ENCODE measurements around the gene HIGD1A. TPM values are rescaled to one million over a fixed set of nuclear protein-coding genes. Genes with fewer than 3 reads are reported as not detected.

The HIGD1A gene
- total and polyA plus RNA-seq, 9 of the 15 experiments (the other 6 are each of a cell fraction or from before 2014, with no cell fraction given): 165 to 1,185 (median 333) TPM

GRCh38 chr3:42802876-42803413 lies 1.3 kb downstream of the HIGD1A start (continued):
- TF ChIP-seq TCFL5 (CRISPR knock-in tag; conservative IDR thresholded peaks at IDR 0.05): no peak
- TF ChIP-seq, protein P1, sequence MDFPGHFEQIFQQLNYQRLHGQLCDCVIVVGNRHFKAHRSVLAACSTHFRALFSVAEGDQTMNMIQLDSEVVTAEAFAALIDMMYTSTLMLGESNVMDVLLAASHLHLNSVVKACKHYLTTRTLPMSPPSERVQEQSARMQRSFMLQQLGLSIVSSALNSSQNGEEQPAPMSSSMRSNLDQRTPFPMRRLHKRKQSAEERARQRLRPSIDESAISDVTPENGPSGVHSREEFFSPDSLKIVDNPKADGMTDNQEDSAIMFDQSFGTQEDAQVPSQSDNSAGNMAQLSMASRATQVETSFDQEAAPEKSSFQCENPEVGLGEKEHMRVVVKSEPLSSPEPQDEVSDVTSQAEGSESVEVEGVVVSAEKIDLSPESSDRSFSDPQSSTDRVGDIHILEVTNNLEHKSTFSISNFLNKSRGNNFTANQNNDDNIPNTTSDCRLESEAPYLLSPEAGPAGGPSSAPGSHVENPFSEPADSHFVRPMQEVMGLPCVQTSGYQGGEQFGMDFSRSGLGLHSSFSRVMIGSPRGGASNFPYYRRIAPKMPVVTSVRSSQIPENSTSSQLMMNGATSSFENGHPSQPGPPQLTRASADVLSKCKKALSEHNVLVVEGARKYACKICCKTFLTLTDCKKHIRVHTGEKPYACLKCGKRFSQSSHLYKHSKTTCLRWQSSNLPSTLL (IDR thresholded peaks at IDR 0.05): no peak
- 0 out of 2 replicates have a peak, but pooled peaks have one; percentile 7 for TF ChIP-seq ZBTB40 (IDR thresholded peaks at IDR 0.05)
- TF ChIP-seq ZBTB40 (CRISPR knock-in tag; IDR thresholded peaks at IDR 0.05): no peak
- no peak for TF ChIP-seq ZNF253 (CRISPR knock-in tag; conservative IDR thresholded peaks at IDR 0.05)
- no peak for TF ChIP-seq GTF2B (IDR thresholded peaks at IDR 0.05; ENCODE audit: extremely low read depth, insufficient read length)
- TF ChIP-seq, protein P2, sequence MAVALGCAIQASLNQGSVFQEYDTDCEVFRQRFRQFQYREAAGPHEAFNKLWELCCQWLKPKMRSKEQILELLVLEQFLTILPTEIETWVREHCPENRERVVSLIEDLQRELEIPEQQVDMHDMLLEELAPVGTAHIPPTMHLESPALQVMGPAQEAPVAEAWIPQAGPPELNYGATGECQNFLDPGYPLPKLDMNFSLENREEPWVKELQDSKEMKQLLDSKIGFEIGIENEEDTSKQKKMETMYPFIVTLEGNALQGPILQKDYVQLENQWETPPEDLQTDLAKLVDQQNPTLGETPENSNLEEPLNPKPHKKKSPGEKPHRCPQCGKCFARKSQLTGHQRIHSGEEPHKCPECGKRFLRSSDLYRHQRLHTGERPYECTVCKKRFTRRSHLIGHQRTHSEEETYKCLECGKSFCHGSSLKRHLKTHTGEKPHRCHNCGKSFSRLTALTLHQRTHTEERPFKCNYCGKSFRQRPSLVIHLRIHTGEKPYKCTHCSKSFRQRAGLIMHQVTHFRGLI (CRISPR knock-in tag; IDR thresholded peaks at IDR 0.05): no peak
- no peak for TF ChIP-seq ZNF212 (CRISPR knock-in tag; IDR thresholded peaks at IDR 0.05)
- TF ChIP-seq NR3C1 (CRISPR knock-in tag; IDR thresholded peaks at IDR 0.05): no peak
- TF ChIP-seq YY1 (IDR thresholded peaks at IDR 0.05; ENCODE audit: borderline replicate concordance in 1 of 3, control insufficient read depth in 1 of 3, extremely low read depth in 1 of 3, insufficient read depth in 3 of 3, insufficient read length in 1 of 3, insufficient replicate concordance in 2 of 3, low read depth in 1 of 3, low read length in 2 of 3): peak in 2 of 3 experiments; percentile 67 to 97
- TF ChIP-seq ZNF551 (CRISPR knock-in tag; IDR thresholded peaks at IDR 0.05): no peak
- TF ChIP-seq MTA3 (IDR thresholded peaks at IDR 0.05; ENCODE audit: borderline replicate concordance): no peak
